Heart left ventricle (tissue), 13 donors: Measurements from ENCODE around the gene STEAP3.

Experiments
- POLR2A ChIP-seq, 2 donors: fragments of 450-650 bp; IDR thresholded peaks; one replicate each; pipeline ENCODE4 v1.6.1; 2017; ENCODE audit warnings: antibody characterized with exemption in 2 of 2, mild to moderate bottlenecking in 2 of 2, moderate library complexity in 2 of 2
- TF ChIP-seq, protein P1 (sequence below), 12 donors: fragments of 200-600 bp; sonication (generic) in 4 of 12; IDR thresholded peaks; one replicate each; pipeline versions ENCODE4 v1.5.0 to v1.8.0; 2018 to 2022; ENCODE audit warnings: antibody characterized with exemption in 12 of 12, mild to moderate bottlenecking in 5 of 12
- donor health status: ischemic (EF 13 %, LVEDD 7.1; RV severe dilation, severe dysfunction).
- donor health status: DM: no; HTN: yes; CAD: no.
- donor health status: DM: no; HTN: no; CAD: no.
- donor health status: ischemic (EF 25% LVEDD 6.9; RV normal size, moderate dysfunction).
- donor health status: ischemic (EF 25% LVEDD 5.7; RV mildly dilated, moderate dysfunction).
- donor health status: ischemic (EF 35%, LVEDD 5.7; RV mildly dilated, moderate dysfunction).
- donor health status: nonischemic (EF 11% LVEDD 7.7; RV severe dilation, severe dysfunction).
- donor health status: DM: yes; HTN: yes; CAD: no.
- donor health status: PGD.
- donor health status: ischemic (EF 29% LVEDD 5.4; RV normal size, mild dysfunction).
- donor health status: nonischemic (EF 23%, LVEDD 6.1; RV moderate dilation, normal function).

DNA sequence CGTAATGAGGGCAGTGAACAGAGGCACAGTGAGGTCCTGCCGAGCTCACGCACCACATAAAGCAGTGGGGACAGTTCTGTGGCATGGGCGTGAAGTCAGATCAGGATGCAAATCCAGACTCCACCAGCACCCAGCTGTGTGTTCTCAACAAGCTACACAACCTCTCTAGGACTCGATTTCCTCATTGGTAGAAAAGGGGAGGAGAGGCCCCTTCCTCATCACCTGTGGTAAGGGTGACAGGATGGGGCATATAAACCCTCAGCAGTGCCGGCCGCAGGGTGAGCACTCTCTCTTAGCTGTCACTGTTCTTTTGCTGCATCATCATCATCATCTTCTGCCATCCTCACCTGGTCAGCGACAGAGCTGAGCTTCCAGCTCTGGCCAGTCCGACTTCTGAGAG lies 88.2 kb downstream of the STEAP3 start:
- TF ChIP-seq POLR2A (IDR thresholded peaks at IDR 0.05): no peak
- TF ChIP-seq, protein P1, sequence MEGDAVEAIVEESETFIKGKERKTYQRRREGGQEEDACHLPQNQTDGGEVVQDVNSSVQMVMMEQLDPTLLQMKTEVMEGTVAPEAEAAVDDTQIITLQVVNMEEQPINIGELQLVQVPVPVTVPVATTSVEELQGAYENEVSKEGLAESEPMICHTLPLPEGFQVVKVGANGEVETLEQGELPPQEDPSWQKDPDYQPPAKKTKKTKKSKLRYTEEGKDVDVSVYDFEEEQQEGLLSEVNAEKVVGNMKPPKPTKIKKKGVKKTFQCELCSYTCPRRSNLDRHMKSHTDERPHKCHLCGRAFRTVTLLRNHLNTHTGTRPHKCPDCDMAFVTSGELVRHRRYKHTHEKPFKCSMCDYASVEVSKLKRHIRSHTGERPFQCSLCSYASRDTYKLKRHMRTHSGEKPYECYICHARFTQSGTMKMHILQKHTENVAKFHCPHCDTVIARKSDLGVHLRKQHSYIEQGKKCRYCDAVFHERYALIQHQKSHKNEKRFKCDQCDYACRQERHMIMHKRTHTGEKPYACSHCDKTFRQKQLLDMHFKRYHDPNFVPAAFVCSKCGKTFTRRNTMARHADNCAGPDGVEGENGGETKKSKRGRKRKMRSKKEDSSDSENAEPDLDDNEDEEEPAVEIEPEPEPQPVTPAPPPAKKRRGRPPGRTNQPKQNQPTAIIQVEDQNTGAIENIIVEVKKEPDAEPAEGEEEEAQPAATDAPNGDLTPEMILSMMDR (IDR thresholded peaks at IDR 0.05): no peak
